H1 (cell line): Measurements from ENCODE around the gene CRTC1.

ENCODE experiments used
- CREB1 ChIP-seq: IDR thresholded peaks from 2 replicates; pipeline ENCODE4 v1.6.1; 2012; ENCODE audit warnings: inconsistent platforms
- CTCF ChIP-seq, 3 experiments: IDR thresholded peaks; 1 replicate in 2 of 3; 2 replicates in 1 of 3; pipeline versions ENCODE4 v1.5.1 to v1.6.1; 2011; ENCODE audit warnings: low read length in 3 of 3, mild to moderate bottlenecking in 3 of 3, inconsistent platforms in 2 of 3, low read depth in 1 of 3, moderate library complexity in 1 of 3; ENCODE audit not compliant: insufficient read depth in 1 of 3; ENCODE audit errors: control extremely low read depth in 1 of 3
- POLR2A ChIP-seq, 2 experiments: IDR thresholded peaks; 1 replicate in 1 of 2; 2 replicates in 1 of 2; pipeline ENCODE4 v1.6.1; 2011; ENCODE audit warnings: low read depth in 2 of 2, low read length in 2 of 2, mild to moderate bottlenecking in 2 of 2; ENCODE audit errors: control extremely low read depth in 1 of 2
- RNF2 ChIP-seq: fragments of 200-900, 300-1000 bp; sonication (generic); IDR thresholded peaks from 2 replicates; pipeline ENCODE4 v1.7.1; 2016; ENCODE audit warnings: borderline replicate concordance, low read depth, mild to moderate bottlenecking, antibody characterized with exemption, low read length; ENCODE audit not compliant: poor library complexity, severe bottlenecking; ENCODE audit errors: missing control alignments

- TF ChIP-seq CTCF (IDR thresholded peaks at IDR 0.05; ENCODE audit: control extremely low read depth in 1 of 3, insufficient read depth in 1 of 3, low read depth in 1 of 3, low read length in 3 of 3) (no peak), POLR2A (IDR thresholded peaks at IDR 0.05; ENCODE audit: control extremely low read depth in 1 of 2, low read depth in 2 of 2, low read length in 2 of 2) (no peak), CREB1 (no peak), RNF2 (no peak)
Observed at GRCh38 chr19:18772620-18773587, 89.4 kb downstream of the CRTC1 start.
